Thyroid gland (tissue), 4 donors: Measurements from ENCODE around the gene FRAS1.

Source experiments
- POLR2A ChIP-seq, 2 donors: fragments of 450-650 bp; IDR thresholded peaks; one replicate each; pipeline ENCODE4 v1.6.1; 2017; ENCODE audit warnings: antibody characterized with exemption in 2 of 2, mild to moderate bottlenecking in 2 of 2, moderate library complexity in 1 of 2
- TF ChIP-seq, protein P1 (sequence below), 6 experiments: fragments of 200-600 bp in 3 of 6; fragments of 450-650 bp in 3 of 6; sonication (generic) in 3 of 6; IDR thresholded peaks; one replicate each; pipeline ENCODE4 v1.5.1; 2016 to 2019; ENCODE audit warnings: antibody characterized with exemption in 6 of 6, mild to moderate bottlenecking in 2 of 6, inconsistent platforms in 1 of 6, moderate library complexity in 1 of 6

GRCh38 chr4:78357122-78357521, 300.0 kb downstream of the FRAS1 start:
- TF ChIP-seq, protein P1, sequence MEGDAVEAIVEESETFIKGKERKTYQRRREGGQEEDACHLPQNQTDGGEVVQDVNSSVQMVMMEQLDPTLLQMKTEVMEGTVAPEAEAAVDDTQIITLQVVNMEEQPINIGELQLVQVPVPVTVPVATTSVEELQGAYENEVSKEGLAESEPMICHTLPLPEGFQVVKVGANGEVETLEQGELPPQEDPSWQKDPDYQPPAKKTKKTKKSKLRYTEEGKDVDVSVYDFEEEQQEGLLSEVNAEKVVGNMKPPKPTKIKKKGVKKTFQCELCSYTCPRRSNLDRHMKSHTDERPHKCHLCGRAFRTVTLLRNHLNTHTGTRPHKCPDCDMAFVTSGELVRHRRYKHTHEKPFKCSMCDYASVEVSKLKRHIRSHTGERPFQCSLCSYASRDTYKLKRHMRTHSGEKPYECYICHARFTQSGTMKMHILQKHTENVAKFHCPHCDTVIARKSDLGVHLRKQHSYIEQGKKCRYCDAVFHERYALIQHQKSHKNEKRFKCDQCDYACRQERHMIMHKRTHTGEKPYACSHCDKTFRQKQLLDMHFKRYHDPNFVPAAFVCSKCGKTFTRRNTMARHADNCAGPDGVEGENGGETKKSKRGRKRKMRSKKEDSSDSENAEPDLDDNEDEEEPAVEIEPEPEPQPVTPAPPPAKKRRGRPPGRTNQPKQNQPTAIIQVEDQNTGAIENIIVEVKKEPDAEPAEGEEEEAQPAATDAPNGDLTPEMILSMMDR (IDR thresholded peaks at IDR 0.05): no peak
- TF ChIP-seq POLR2A (IDR thresholded peaks at IDR 0.05): no peak
